ENCODE results near the gene SPI1.

GRCh38 chr11:47342036-47342803, 36.1 kb downstream of the SPI1 start:
- TF ChIP-seq CTCF (IDR thresholded peaks at IDR 0.05) (no peak), POLR2A (IDR thresholded peaks at IDR 0.05) (no peak)
